NCI-H345 treated with DMSO at 0.1 percent for 48 hours (cell line): ENCODE data around the gene RNF215.

Experiments
- DNase-seq: peaks from one replicate; lab custom pipeline; 2025; ENCODE audit not compliant: unreplicated experiment; lab: John Stamatoyannopoulos, UW

Gene RNF215

DNA sequence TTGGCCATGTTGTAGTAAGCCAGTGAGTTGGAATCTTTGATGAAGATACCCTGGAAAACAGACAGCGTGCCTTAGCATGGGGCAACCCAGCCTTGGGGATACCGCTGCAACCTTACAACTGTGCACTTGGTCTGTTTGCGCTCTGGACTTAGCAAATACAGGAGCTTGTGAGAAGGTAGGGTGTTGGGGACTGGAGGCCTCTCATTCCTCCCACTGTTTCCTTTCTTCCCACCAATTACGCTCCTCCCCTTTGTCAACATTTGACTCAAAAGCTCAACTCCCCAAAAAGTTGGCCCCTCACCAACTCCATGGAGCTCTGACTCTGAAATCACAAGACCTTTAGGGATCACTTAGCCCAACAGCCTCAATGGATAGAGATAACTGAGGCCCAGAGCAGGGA is 52.6 kb downstream of the RNF215 start:
- DNase-seq, result no peak

DNA sequence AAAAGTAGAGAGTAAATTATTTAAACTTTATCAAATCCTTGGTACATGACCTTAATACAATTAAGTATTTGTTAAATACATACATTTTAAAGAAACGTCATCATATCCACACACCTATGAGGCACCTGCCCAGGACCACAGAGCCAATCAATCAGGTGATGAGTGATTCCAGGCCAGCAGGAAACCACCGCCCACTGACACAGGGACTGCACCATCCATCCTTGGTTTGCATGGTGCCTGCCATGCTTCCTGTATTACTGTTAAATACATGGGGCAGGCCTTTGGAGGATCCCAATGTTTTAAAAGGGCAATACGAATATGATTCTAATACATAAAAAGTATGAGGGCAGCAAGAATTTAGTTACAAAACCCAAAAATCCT is 53.5 kb downstream of the RNF215 start:
- no peak for DNase-seq

DNA sequence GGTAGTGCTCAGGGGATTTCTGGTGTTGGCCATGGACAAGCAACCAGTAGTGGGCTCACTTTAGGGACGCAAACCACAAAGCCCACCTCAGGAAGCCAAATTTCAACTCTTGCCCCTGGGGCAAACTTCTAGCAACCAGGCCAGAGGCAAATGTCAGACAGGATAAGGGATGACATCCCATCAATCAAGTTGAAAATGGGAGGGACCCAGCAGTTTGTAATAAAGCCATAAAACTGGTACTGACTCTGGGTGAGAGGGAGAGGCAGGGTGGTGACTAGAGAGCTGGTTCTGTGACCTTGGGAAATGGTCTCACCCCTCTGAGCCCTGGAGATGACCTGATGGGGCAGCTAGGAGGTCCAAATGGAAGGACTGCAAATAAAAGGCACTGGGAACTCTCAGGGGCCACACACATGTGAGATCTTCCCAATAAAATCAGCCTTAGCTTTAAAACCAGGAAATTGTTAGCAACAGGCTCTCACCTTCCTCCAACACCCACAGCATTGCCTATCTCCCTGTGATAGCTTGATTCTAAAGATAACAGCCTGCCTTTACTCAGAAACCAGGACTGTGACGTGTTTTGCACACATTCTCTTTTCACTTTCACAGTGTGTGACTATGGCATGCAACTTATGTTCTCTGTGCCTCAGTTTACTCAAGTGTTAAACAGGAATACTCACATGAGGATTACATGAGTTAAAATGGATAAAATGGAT is 54.1 kb downstream of the RNF215 start:
- no peak for DNase-seq

- no peak for DNase-seq
Observed at GRCh38 chr22:30332551-30332950, 54.7 kb downstream of the RNF215 start.
